Measurements from ENCODE around the gene ZNF630. TPM values are rescaled to one million over a fixed set of nuclear protein-coding genes. Genes with fewer than 3 reads are reported as not detected.

Gene ZNF630
- total and polyA plus RNA-seq, 10 of the 15 experiments (the other 5 are each of a cell fraction or from before 2014, with no cell fraction given), result 0.96 to 1.9 (median 1.2) TPM

DNA sequence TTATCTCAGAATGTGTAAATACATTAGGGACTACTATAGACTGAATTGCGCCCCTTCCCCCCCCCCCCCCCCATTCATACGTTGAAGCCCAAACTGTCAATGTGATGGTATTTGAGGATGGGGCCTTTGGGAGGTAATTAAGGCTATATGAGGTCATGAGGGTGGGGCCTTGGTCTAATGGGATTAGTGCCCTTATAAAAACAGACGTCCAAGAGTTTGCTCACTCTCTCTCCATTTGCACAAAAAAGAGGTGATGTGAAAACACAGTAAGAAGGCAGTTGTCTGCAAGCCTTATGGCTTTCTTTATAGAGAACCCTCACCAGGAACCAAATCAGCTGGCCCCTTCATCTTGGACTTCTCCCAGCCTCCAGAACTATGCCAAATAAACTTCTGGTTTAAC, 49.3 kb downstream of the ZNF630 start:
- no peaks in the 10 kb centered on the region for H4K20me1 ChIP-seq (ENCODE audit: control insufficient read depth, insufficient read depth)
- FAIRE-seq, result no peak
- TF ChIP-seq RAD21 (IDR thresholded peaks at IDR 0.05; ENCODE audit: insufficient read depth, low read depth, low read length) (no peak), EP300 (IDR thresholded peaks at IDR 0.05; ENCODE audit: borderline replicate concordance in 1 of 2, control insufficient read depth in 1 of 2, low read depth in 2 of 2, low read length in 2 of 2) (no peak), GABPA (IDR thresholded peaks at IDR 0.05; ENCODE audit: low read depth) (no peak)
- BruUV-seq (replicated peaks), result no TSS peak
- H3K4me2 ChIP-seq (ENCODE audit: control insufficient read depth, insufficient read depth), result no peak overlapping the region; the same call in 1 of the 2 replicates
- no peak overlapping the region for H3K4me3 ChIP-seq
- no peaks in the 10 kb centered on the region for H3K36me3 ChIP-seq (ENCODE audit: control insufficient read depth in 2 of 2, insufficient read depth in 2 of 2, low read length in 1 of 2)
- intact Hi-C loops (cut with micrococcal nuclease; ENCODE audit: unreplicated experiment) (no loop called here), in situ Hi-C loops (cut with MboI) (loop anchor here (10.0 kb wide), 1 partner anchor 457 kb away; the partner anchor contains the start of gene ARAF)
- ChIA-PET CTCF (interaction anchor here (3.9 kb wide), 1 partner anchor 190 kb away, joined by 18 read pairs; no protein-coding TSS in a partner anchor), SMC1A (ENCODE audit: uncharacterized antibody, unreplicated experiment) (no interaction called here), RAD21 (ENCODE audit: unreplicated experiment) (no interaction called here), POLR2A (no interaction called here)
- no peaks in the 10 kb centered on the region for H3K27me3 ChIP-seq (replicated peaks in 1 of 2; ENCODE audit: control insufficient read depth in 2 of 2, insufficient read depth in 2 of 2, low read length in 1 of 2)
- no peaks in the 10 kb centered on the region for H3K79me2 ChIP-seq (ENCODE audit: control insufficient read depth, insufficient read depth, low read length)
- WGBS (ENCODE audit: insufficient coverage, insufficient replicate concordance, low lambda C conversion rate, missing lambda C conversion rate), result 100% methylated on average over 1 of the region's 3 CpGs
- H3K9me3 ChIP-seq (replicated peaks; ENCODE audit: control insufficient read depth, insufficient read depth, low read length), result no peaks in the 10 kb centered on the region
- no peak for DNase-seq (ENCODE audit: low read depth, low spot score)
- H3K4me1 ChIP-seq (ENCODE audit: control insufficient read depth, insufficient read depth, low read length), result no peaks in the 10 kb centered on the region
- H3K9ac ChIP-seq (ENCODE audit: control insufficient read depth, insufficient read depth, low read length), result no peak overlapping the region
- ATAC-seq, result no peak
- no peak overlapping the region for H2AFZ ChIP-seq (ENCODE audit: control insufficient read depth, low read depth, low read length)
- no peak overlapping the region for H3K27ac ChIP-seq (ENCODE audit: control insufficient read depth, insufficient read depth)

DNA sequence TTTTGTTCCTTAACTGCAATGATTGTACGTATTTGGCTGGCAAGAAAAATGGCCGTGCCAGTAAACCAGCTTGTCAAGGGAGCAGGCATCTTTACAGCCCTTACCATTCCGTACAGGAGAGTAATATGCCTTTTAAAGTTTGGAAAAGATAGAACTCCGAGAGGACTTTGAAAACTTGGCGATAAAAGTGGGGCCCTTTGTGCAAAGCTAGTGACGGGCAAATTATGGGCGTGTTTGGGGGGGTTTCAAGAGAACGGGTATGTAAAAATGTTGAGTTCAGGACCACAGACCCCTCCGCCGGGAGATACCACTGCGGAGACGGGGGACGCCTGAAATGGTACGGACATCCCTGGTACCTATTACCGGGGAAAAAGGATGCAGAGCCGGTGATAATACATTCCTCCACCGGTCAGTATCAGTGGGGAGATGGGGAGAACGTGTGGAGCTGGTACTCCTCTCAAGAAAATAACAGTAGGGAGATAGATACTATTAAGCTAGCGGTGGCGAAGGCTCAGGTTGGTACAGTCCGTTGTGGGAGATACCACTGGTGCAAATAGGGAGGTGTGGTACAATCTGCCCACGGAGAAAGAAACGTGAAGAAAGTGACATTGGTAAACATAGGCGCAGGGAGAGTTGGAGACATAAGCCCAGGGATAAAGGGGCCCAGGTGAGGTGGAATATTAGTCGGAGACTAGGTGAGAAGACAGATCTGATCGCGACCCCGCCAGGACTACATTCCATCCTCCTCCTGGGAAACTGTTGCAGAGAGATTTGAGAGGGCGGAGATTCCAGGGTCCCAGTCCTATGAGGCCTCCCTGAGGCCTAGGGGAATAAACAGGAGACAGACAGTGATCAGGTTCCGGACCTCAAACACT, 50.2 kb downstream of the ZNF630 start:
- Histone ChIP-seq H3K4me1 (ENCODE audit: control insufficient read depth, insufficient read depth, low read length) (no peaks in the 10 kb centered on the region), H4K20me1 (ENCODE audit: control insufficient read depth, insufficient read depth) (no peaks in the 10 kb centered on the region), H3K27me3 (replicated peaks in 1 of 2; ENCODE audit: control insufficient read depth in 2 of 2, insufficient read depth in 2 of 2, low read length in 1 of 2) (no peaks in the 10 kb centered on the region), H2AFZ (ENCODE audit: control insufficient read depth, low read depth, low read length) (peak overlapping the region; percentile 99), H3K36me3 (ENCODE audit: control insufficient read depth in 2 of 2, insufficient read depth in 2 of 2, low read length in 1 of 2) (no peaks in the 10 kb centered on the region), H3K9me3 (replicated peaks; ENCODE audit: control insufficient read depth, insufficient read depth, low read length) (no peaks in the 10 kb centered on the region), H3K9ac (ENCODE audit: control insufficient read depth, insufficient read depth, low read length) (peak overlapping the region; percentile 73), H3K27ac (ENCODE audit: control insufficient read depth, insufficient read depth) (peak overlapping the region; percentile 89), H3K4me2 (ENCODE audit: control insufficient read depth, insufficient read depth) (peak overlapping the region; percentile 65), H3K4me3 (peak overlapping the region; percentile 60), H3K79me2 (ENCODE audit: control insufficient read depth, insufficient read depth, low read length) (no peaks in the 10 kb centered on the region)
- ChIA-PET RAD21 (ENCODE audit: unreplicated experiment) (interaction anchor here (0.8 to 1.4 kb wide), 2 partner anchors 61 to 85 kb away, joined by 3 to 4 read pairs; no protein-coding TSS in a partner anchor), CTCF (interaction anchor here (0.7 to 3.9 kb wide), 4 partner anchors 62 to 211 kb away, joined by 3 to 18 read pairs (median 5); no protein-coding TSS in a partner anchor), POLR2A (interaction anchor here (0.5 to 1.3 kb wide), 2 partner anchors 177 to 185 kb away, joined by 3 to 5 read pairs; partner anchors contain the start of gene ZNF81), SMC1A (ENCODE audit: uncharacterized antibody, unreplicated experiment) (interaction anchor here (0.6 to 1.4 kb wide), 7 partner anchors 85 to 1247 kb away, joined by 3 to 9 read pairs (median 4); partner anchors contain the start of gene ZNF81)
- peak; percentile 83 for ATAC-seq
- WGBS (ENCODE audit: insufficient coverage, insufficient replicate concordance, low lambda C conversion rate, missing lambda C conversion rate), result 26% methylated on average over 30 of the region's 30 CpGs
- intact Hi-C loops (cut with micrococcal nuclease; ENCODE audit: unreplicated experiment), result no loop called here
- BruUV-seq (replicated peaks), result no TSS peak
- no peak for FAIRE-seq
- in situ Hi-C loops (cut with MboI), result loop anchor here (10.0 kb wide), 1 partner anchor 456 kb away; the partner anchor contains the start of gene ARAF
- DNase-seq (ENCODE audit: low read depth, low spot score), result peak; percentile 62
- TF ChIP-seq ATF7 (IDR thresholded peaks at IDR 0.05; ENCODE audit: low read depth) (peak; percentile 100), GATAD2B (conservative IDR thresholded peaks at IDR 0.05; ENCODE audit: low read depth) (no peak), YBX1 (IDR thresholded peaks at IDR 0.05) (no peak), ASH2L (IDR thresholded peaks at IDR 0.05; ENCODE audit: borderline replicate concordance, low read depth) (no peak), SRF (IDR thresholded peaks at IDR 0.05; ENCODE audit: low read depth in 2 of 2, low read length in 2 of 2) (no peak), CHD1 (IDR thresholded peaks at IDR 0.05; ENCODE audit: low read depth, low read length) (peak; percentile 97)
- TF ChIP-seq, protein P1, sequence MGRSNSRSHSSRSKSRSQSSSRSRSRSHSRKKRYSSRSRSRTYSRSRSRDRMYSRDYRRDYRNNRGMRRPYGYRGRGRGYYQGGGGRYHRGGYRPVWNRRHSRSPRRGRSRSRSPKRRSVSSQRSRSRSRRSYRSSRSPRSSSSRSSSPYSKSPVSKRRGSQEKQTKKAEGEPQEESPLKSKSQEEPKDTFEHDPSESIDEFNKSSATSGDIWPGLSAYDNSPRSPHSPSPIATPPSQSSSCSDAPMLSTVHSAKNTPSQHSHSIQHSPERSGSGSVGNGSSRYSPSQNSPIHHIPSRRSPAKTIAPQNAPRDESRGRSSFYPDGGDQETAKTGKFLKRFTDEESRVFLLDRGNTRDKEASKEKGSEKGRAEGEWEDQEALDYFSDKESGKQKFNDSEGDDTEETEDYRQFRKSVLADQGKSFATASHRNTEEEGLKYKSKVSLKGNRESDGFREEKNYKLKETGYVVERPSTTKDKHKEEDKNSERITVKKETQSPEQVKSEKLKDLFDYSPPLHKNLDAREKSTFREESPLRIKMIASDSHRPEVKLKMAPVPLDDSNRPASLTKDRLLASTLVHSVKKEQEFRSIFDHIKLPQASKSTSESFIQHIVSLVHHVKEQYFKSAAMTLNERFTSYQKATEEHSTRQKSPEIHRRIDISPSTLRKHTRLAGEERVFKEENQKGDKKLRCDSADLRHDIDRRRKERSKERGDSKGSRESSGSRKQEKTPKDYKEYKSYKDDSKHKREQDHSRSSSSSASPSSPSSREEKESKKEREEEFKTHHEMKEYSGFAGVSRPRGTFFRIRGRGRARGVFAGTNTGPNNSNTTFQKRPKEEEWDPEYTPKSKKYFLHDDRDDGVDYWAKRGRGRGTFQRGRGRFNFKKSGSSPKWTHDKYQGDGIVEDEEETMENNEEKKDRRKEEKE (IDR thresholded peaks at IDR 0.05), result peak; percentile 91
